GM23338 (cell line): ENCODE data around the gene RALGPS1. TPM values are rescaled to one million over a fixed set of nuclear protein-coding genes. Genes with fewer than 3 reads are reported as not detected.

Source experiments
- ATAC-seq: fragments of 200-7000 bp; cut with Tn5 transposase; 3 replicates; pipeline ENCODE4 v1.9.1; 2020
- DNase-seq: peaks from one replicate; pipeline ENCODE4 v3.0.0-alpha.2; 2015; ENCODE audit warnings: low spot score
- H2AFZ ChIP-seq: fragments of 200-600 bp; sonication (generic); 2 replicates; pipeline ENCODE4 v1.8.0; 2016; ENCODE audit warnings: antibody characterized with exemption, mild to moderate bottlenecking, moderate library complexity
- H3F3A ChIP-seq: fragments of 200-600 bp; sonication (generic); replicated peaks from 2 replicates; pipeline ENCODE4 v1.8.0; 2017; ENCODE audit warnings: antibody characterized with exemption, mixed run types, low read depth
- H3K27ac ChIP-seq: fragments of 200-600 bp; sonication (generic); 2 replicates; pipeline ENCODE4 v1.6.1; 2016; ENCODE audit warnings: low read depth
- H3K27me3 ChIP-seq: fragments of 200-600 bp; sonication (generic); 2 replicates; pipeline ENCODE4 v1.8.0; 2016; ENCODE audit warnings: mild to moderate bottlenecking, mixed run types, moderate library complexity; ENCODE audit not compliant: insufficient read depth
- H3K36me3 ChIP-seq: fragments of 200-600 bp; sonication (generic); 2 replicates; pipeline ENCODE4 v1.8.0; 2016; ENCODE audit warnings: mild to moderate bottlenecking; ENCODE audit not compliant: insufficient read depth
- H3K4me1 ChIP-seq: fragments of 200-600 bp; sonication (generic); 2 replicates; pipeline ENCODE4 v1.8.0; 2016; ENCODE audit warnings: mild to moderate bottlenecking, moderate library complexity; ENCODE audit not compliant: insufficient read depth
- H3K4me2 ChIP-seq: fragments of 200-600 bp; sonication (generic); 2 replicates; pipeline ENCODE4 v1.7.1; 2017; ENCODE audit warnings: mixed run types
- H3K4me3 ChIP-seq: fragments of 200-600 bp; sonication (generic); 2 replicates; pipeline ENCODE4 v1.6.1; 2016; ENCODE audit warnings: mixed run types
- H3K79me2 ChIP-seq: fragments of 200-600 bp; sonication (generic); replicated peaks from 2 replicates; pipeline ENCODE4 v1.8.0; 2017; ENCODE audit warnings: mild to moderate bottlenecking; ENCODE audit not compliant: insufficient read depth
- H3K9me2 ChIP-seq: fragments of 200-600 bp; sonication (generic); 2 replicates; pipeline ENCODE4 v1.8.0; 2017; ENCODE audit not compliant: insufficient read depth
- H4K20me1 ChIP-seq: fragments of 200-600 bp; sonication (generic); replicated peaks from 2 replicates; pipeline ENCODE4 v1.8.0; 2017; ENCODE audit warnings: mild to moderate bottlenecking; ENCODE audit not compliant: insufficient read depth
- H3K27ac Mint-ChIP-seq: 2 replicates; pipeline ENCODE4 v1.8.0; 2020; ENCODE audit warnings: inconsistent platforms, mild to moderate bottlenecking, moderate library complexity, mixed read lengths
- H3K27me3 Mint-ChIP-seq: 3 replicates; pipeline ENCODE4 v1.8.0; 2022; ENCODE audit warnings: low read depth, mild to moderate bottlenecking, moderate library complexity, mixed read lengths, inconsistent platforms; ENCODE audit not compliant: insufficient read depth, poor library complexity
- H3K36me3 Mint-ChIP-seq: 3 replicates; pipeline ENCODE4 v1.8.0; 2021; ENCODE audit warnings: low read depth, mild to moderate bottlenecking, inconsistent platforms, moderate library complexity, mixed read lengths
- H3K4me1 Mint-ChIP-seq: 3 replicates; pipeline ENCODE4 v1.8.0; 2020; ENCODE audit warnings: mild to moderate bottlenecking, inconsistent platforms, mixed read lengths
- H3K4me3 Mint-ChIP-seq: 3 replicates; pipeline ENCODE4 v1.8.0; 2021; ENCODE audit warnings: moderate library complexity, mild to moderate bottlenecking, inconsistent platforms, mixed read lengths
- H3K9me3 Mint-ChIP-seq: 3 replicates; pipeline ENCODE4 v1.8.0; 2020; ENCODE audit warnings: moderate library complexity, mild to moderate bottlenecking, inconsistent platforms, mixed read lengths
- CREB1 ChIP-seq: fragments of 250-450 bp; sonication (Bioruptor Pico); IDR thresholded peaks from 2 replicates; pipeline ENCODE4 v1.5.0; 2020; ENCODE audit warnings: low read depth, mild to moderate bottlenecking, moderate library complexity
- EZH2 ChIP-seq: fragments of 200-600 bp; sonication (generic); IDR thresholded peaks from one replicate; pipeline ENCODE4 v1.8.0; 2017; ENCODE audit warnings: antibody characterized with exemption, mild to moderate bottlenecking, low read depth; ENCODE audit not compliant: unreplicated experiment
- EZH2phosphoT487 ChIP-seq: fragments of 200-600 bp; sonication (generic); IDR thresholded peaks from one replicate; pipeline ENCODE4 v1.8.1; 2018; ENCODE audit warnings: antibody characterized with exemption; ENCODE audit not compliant: unreplicated experiment
- JUNB ChIP-seq: IDR thresholded peaks from one replicate; pipeline ENCODE4 v1.6.1; 2016; ENCODE audit warnings: antibody characterized with exemption; ENCODE audit not compliant: unreplicated experiment
- NANOG ChIP-seq: IDR thresholded peaks from 2 replicates; pipeline ENCODE4 v1.6.1; 2016; ENCODE audit warnings: antibody characterized with exemption, borderline replicate concordance
- STAT1 ChIP-seq: IDR thresholded peaks from one replicate; pipeline ENCODE4 v1.6.1; 2016; ENCODE audit warnings: antibody characterized with exemption; ENCODE audit not compliant: unreplicated experiment
- ZNF114 ChIP-seq: fragments of 250-450 bp; sonication (Bioruptor Pico); IDR thresholded peaks from 2 replicates; pipeline ENCODE4 v1.5.0; 2020; ENCODE audit warnings: mild to moderate bottlenecking, moderate library complexity
- polyA plus RNA-seq: library from polyadenylated mRNA; unstranded; fragments of >200 nt; fragmentation: Nextera tagmentation; extraction: Ambion mirVana; gene quantifications from 2 replicates; pipeline ENCODE4 v1.2.1, GENCODE V29; 2016
- total RNA-seq: library from RNA; depleted of rRNA; stranded (reverse); fragments of >200 nt; shearing (Covaris generic); gene quantifications from 2 replicates; pipeline ENCODE4 v1.2.3, GENCODE V29; 2014
- TF ChIP-seq, protein P1 (sequence below): IDR thresholded peaks from 2 replicates; pipeline ENCODE4 v1.6.1; 2016; ENCODE audit warnings: antibody characterized with exemption
- TF ChIP-seq, protein P2 (sequence below), 2 experiments: fragments of 200-600 bp in 1 of 2; sonication (generic) in 1 of 2; conservative IDR thresholded peaks; 2 replicates each; pipeline versions ENCODE4 v1.5.1 to v1.6.1; 2016 to 2017; ENCODE audit warnings: antibody characterized with exemption in 2 of 2, low read depth in 2 of 2, mild to moderate bottlenecking in 2 of 2, moderate library complexity in 1 of 2
- TF ChIP-seq, protein P3 (sequence below): fragments of 250-450 bp; sonication (Bioruptor Pico); IDR thresholded peaks from 2 replicates; pipeline ENCODE4 v1.5.0; 2020; ENCODE audit warnings: mild to moderate bottlenecking, moderate library complexity

RALGPS1 gene
- total and polyA plus RNA-seq, 2 experiments from 2014 or later = 18.2 to 57.1 TPM

DNA sequence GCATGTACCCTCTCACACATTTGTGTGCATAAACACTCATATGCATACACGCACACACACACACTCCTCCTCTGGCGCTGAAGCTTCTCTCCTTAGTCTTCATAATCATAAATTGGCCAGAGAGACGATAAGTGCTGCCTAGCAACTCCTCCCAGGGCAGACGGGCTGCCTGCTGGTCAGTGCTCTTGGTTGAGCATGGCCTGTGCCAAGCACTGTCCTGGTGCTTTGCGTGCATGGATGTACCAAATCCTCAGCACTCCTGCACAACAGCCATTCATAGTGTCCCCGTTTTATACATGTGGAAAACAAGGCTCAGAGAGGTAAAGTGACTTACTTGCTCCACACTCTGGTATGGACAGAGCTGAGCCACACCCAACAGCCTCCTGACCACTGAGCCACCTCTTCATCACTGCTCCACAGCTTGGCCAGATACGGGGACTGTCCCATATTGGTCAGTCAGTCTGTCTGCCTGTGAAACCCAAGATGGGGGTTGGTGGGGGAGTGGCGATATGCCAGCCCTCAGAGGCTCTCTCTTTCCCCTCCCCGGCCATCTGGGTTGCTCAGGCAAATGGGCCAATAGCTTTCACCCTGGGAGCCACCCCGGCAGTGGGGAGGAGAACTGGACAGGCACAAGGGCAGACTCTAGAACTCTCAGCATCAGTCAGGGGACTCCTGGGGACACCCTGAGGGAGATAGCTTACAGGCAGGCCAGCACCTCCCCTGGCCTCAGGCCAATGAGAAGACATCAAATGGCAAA is 285.7 kb downstream of the RALGPS1 start (continued):
- TF ChIP-seq STAT1 (no peak), EZH2 (no peak), ZNF114 (CRISPR knock-in tag) (no peak), CREB1 (CRISPR knock-in tag) (no peak), EZH2phosphoT487 (no peak)
- TF ChIP-seq, protein P1, sequence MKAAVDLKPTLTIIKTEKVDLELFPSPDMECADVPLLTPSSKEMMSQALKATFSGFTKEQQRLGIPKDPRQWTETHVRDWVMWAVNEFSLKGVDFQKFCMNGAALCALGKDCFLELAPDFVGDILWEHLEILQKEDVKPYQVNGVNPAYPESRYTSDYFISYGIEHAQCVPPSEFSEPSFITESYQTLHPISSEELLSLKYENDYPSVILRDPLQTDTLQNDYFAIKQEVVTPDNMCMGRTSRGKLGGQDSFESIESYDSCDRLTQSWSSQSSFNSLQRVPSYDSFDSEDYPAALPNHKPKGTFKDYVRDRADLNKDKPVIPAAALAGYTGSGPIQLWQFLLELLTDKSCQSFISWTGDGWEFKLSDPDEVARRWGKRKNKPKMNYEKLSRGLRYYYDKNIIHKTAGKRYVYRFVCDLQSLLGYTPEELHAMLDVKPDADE = no peak
- TF ChIP-seq, protein P2, sequence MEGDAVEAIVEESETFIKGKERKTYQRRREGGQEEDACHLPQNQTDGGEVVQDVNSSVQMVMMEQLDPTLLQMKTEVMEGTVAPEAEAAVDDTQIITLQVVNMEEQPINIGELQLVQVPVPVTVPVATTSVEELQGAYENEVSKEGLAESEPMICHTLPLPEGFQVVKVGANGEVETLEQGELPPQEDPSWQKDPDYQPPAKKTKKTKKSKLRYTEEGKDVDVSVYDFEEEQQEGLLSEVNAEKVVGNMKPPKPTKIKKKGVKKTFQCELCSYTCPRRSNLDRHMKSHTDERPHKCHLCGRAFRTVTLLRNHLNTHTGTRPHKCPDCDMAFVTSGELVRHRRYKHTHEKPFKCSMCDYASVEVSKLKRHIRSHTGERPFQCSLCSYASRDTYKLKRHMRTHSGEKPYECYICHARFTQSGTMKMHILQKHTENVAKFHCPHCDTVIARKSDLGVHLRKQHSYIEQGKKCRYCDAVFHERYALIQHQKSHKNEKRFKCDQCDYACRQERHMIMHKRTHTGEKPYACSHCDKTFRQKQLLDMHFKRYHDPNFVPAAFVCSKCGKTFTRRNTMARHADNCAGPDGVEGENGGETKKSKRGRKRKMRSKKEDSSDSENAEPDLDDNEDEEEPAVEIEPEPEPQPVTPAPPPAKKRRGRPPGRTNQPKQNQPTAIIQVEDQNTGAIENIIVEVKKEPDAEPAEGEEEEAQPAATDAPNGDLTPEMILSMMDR (conservative IDR thresholded peaks at IDR 0.05; ENCODE audit: low read depth in 2 of 2) = no peak

DNA sequence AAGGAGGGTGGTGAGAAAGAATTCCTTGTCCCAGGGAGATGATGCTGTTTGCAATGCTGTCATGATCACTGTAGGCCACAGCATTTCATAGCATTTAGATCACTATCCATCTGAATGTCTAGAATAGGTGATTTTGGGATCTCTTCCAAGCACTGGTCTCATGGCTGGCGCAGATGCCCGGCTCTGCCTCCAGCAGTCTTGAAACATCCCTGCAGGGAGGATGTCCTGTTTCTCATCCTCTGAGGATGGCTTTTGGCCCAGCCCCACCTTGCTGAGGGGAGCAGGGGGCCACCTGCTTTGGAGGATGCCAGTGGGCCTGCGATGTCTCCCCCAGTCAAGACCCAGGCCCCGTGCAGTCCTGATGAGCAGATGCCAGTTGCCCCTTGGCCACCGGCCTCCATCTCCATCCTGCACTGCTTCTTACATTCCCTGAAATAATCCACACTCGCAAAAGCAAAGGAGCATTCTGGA is 286.5 kb downstream of the RALGPS1 start:
- H3K4me1 ChIP-seq = peaks cover 4% of the 10 kb centered on the region; the same call in 1 of the 2 replicates
- Mint-ChIP-seq H3K27ac (no peak overlapping the region), H3K9me3 (no peaks in the 10 kb centered on the region), H3K36me3 (no peaks in the 10 kb centered on the region), H3K4me1 (peaks cover 6% of the 10 kb centered on the region; the same call in 2 of the 3 replicates), H3K4me3 (no peak overlapping the region), H3K27me3 (peaks cover 11% of the 10 kb centered on the region)
- H3K36me3 ChIP-seq = no peaks in the 10 kb centered on the region
- DNase-seq (no peak), ATAC-seq (no peak)
- no peak overlapping the region for H3K4me3 ChIP-seq
- no peak overlapping the region for H3K27ac ChIP-seq
- H4K20me1 ChIP-seq = no peaks in the 10 kb centered on the region
- H3K27me3 ChIP-seq = no peaks in the 10 kb centered on the region
- H3K79me2 ChIP-seq = no peaks in the 10 kb centered on the region
- no peak overlapping the region for H3K4me2 ChIP-seq
- no peaks in the 10 kb centered on the region for H3K9me2 ChIP-seq
- H3F3A ChIP-seq = no peaks in the 10 kb centered on the region
- no peak overlapping the region for H2AFZ ChIP-seq
- TF ChIP-seq, protein P3, sequence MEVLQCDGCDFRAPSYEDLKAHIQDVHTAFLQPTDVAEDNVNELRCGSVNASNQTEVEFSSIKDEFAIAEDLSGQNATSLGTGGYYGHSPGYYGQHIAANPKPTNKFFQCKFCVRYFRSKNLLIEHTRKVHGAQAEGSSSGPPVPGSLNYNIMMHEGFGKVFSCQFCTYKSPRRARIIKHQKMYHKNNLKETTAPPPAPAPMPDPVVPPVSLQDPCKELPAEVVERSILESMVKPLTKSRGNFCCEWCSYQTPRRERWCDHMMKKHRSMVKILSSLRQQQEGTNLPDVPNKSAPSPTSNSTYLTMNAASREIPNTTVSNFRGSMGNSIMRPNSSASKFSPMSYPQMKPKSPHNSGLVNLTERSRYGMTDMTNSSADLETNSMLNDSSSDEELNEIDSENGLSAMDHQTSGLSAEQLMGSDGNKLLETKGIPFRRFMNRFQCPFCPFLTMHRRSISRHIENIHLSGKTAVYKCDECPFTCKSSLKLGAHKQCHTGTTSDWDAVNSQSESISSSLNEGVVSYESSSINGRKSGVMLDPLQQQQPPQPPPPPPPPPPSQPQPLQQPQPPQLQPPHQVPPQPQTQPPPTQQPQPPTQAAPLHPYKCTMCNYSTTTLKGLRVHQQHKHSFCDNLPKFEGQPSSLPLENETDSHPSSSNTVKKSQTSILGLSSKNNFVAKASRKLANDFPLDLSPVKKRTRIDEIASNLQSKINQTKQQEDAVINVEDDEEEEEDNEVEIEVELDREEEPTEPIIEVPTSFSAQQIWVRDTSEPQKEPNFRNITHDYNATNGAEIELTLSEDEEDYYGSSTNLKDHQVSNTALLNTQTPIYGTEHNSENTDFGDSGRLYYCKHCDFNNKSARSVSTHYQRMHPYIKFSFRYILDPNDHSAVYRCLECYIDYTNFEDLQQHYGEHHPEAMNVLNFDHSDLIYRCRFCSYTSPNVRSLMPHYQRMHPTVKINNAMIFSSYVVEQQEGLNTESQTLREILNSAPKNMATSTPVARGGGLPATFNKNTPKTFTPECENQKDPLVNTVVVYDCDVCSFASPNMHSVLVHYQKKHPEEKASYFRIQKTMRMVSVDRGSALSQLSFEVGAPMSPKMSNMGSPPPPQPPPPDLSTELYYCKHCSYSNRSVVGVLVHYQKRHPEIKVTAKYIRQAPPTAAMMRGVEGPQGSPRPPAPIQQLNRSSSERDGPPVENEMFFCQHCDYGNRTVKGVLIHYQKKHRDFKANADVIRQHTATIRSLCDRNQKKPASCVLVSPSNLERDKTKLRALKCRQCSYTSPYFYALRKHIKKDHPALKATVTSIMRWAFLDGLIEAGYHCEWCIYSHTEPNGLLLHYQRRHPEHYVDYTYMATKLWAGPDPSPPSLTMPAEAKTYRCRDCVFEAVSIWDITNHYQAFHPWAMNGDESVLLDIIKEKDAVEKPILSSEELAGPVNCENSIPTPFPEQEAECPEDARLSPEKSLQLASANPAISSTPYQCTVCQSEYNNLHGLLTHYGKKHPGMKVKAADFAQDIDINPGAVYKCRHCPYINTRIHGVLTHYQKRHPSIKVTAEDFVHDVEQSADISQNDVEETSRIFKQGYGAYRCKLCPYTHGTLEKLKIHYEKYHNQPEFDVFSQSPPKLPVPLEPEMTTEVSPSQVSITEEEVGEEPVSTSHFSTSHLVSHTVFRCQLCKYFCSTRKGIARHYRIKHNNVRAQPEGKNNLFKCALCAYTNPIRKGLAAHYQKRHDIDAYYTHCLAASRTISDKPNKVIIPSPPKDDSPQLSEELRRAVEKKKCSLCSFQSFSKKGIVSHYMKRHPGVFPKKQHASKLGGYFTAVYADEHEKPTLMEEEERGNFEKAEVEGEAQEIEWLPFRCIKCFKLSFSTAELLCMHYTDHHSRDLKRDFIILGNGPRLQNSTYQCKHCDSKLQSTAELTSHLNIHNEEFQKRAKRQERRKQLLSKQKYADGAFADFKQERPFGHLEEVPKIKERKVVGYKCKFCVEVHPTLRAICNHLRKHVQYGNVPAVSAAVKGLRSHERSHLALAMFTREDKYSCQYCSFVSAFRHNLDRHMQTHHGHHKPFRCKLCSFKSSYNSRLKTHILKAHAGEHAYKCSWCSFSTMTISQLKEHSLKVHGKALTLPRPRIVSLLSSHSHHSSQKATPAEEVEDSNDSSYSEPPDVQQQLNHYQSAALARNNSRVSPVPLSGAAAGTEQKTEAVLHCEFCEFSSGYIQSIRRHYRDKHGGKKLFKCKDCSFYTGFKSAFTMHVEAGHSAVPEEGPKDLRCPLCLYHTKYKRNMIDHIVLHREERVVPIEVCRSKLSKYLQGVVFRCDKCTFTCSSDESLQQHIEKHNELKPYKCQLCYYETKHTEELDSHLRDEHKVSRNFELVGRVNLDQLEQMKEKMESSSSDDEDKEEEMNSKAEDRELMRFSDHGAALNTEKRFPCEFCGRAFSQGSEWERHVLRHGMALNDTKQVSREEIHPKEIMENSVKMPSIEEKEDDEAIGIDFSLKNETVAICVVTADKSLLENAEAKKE (CRISPR knock-in tag) = no peak
- TF ChIP-seq JUNB (no peak), CREB1 (CRISPR knock-in tag) (no peak), NANOG (no peak)
- TF ChIP-seq, protein P1 = no peak
